HG03558 (cell line): ENCODE results near the gene ERCC2.

Source experiments
- ATAC-seq: cut with Tn5 transposase; IDR thresholded peaks from one replicate; pipeline ENCODE4 v1.9.1; 2021; ENCODE audit warnings: moderate number of reproducible peaks; ENCODE audit not compliant: unreplicated experiment; ENCODE audit errors: extremely low read depth

Gene ERCC2

GRCh38 chr19:45356760-45357444 is 13.5 kb downstream of the ERCC2 start:
- ATAC-seq = no peak

GRCh38 chr19:45355910-45356309 is 14.5 kb downstream of the ERCC2 start:
- no peak for ATAC-seq

GRCh38 chr19:45355402-45355801 is 15.0 kb downstream of the ERCC2 start:
- ATAC-seq = no peak

- ATAC-seq = no peak
Observed at GRCh38 chr19:45354241-45354842, 16.0 kb downstream of the ERCC2 start.

- ATAC-seq = no peak
Observed at GRCh38 chr19:45352914-45353796, 17.2 kb downstream of the ERCC2 start.

- ATAC-seq = no peak
Observed at GRCh38 chr19:45352471-45352870, 17.9 kb downstream of the ERCC2 start.

- no peak for ATAC-seq
Observed at GRCh38 chr19:45352062-45352461, 18.3 kb downstream of the ERCC2 start.

- no peak for ATAC-seq
Observed at GRCh38 chr19:45351401-45351952, 18.9 kb downstream of the ERCC2 start.

- ATAC-seq = no peak
Observed at GRCh38 chr19:45350477-45351058, 19.8 kb downstream of the ERCC2 start.

GRCh38 chr19:45349430-45349941 is 20.9 kb downstream of the ERCC2 start:
- ATAC-seq = no peak

GRCh38 chr19:45349126-45349415 is 21.3 kb downstream of the ERCC2 start:
- ATAC-seq = no peak

- no peak for ATAC-seq
Observed at GRCh38 chr19:45348367-45349125, 21.8 kb downstream of the ERCC2 start.

- ATAC-seq = no peak
Observed at GRCh38 chr19:45347570-45348366, 22.6 kb downstream of the ERCC2 start.

- no peak for ATAC-seq
Observed at GRCh38 chr19:45346449-45346848, 23.9 kb downstream of the ERCC2 start.

- no peak for ATAC-seq
Observed at GRCh38 chr19:45345506-45345860, 24.9 kb downstream of the ERCC2 start.

GRCh38 chr19:45344621-45345505 is 25.5 kb downstream of the ERCC2 start:
- ATAC-seq = no peak

- ATAC-seq = no peak
Observed at GRCh38 chr19:45342911-45343310, 27.5 kb downstream of the ERCC2 start.

- ATAC-seq = no peak
Observed at GRCh38 chr19:45340899-45341453, 29.4 kb downstream of the ERCC2 start.
